Measurements from ENCODE around the gene OLFML1.

DNA sequence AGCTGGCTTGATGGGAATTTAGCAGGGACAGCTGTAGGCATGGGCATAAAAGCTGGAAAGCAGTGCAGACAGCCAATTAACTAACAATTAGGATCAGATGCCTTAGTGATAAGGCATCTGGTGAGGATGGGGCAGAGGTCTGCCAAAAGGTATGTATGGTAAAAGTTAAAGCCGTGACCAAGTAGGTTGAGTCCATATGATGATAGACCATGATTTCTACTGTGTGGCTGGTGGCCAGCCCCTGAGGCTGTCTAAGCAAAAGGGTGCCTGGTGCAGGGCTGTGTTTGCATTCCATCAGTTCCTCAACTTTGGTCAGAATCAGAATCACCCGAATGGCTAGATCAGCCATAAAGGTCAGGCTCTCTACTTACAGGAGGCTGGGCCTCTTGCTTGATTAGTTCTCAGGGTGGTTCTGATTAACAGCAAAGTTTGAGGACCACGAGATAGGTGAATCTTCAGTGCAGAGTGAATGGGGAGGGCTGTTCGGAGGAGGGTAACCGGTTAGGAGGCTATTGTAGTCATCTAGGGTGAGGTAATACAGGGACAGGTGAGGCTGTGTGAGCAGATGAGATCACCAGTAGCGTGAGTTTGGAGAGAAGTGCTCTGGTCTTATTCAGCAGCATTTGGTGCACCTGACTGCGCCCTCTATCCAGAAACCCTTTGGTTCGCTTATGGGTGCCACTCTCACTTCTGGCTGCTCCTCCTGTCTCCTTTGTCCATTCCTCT, 55.7 kb downstream of the OLFML1 start:
- TF ChIP-seq, protein P1, sequence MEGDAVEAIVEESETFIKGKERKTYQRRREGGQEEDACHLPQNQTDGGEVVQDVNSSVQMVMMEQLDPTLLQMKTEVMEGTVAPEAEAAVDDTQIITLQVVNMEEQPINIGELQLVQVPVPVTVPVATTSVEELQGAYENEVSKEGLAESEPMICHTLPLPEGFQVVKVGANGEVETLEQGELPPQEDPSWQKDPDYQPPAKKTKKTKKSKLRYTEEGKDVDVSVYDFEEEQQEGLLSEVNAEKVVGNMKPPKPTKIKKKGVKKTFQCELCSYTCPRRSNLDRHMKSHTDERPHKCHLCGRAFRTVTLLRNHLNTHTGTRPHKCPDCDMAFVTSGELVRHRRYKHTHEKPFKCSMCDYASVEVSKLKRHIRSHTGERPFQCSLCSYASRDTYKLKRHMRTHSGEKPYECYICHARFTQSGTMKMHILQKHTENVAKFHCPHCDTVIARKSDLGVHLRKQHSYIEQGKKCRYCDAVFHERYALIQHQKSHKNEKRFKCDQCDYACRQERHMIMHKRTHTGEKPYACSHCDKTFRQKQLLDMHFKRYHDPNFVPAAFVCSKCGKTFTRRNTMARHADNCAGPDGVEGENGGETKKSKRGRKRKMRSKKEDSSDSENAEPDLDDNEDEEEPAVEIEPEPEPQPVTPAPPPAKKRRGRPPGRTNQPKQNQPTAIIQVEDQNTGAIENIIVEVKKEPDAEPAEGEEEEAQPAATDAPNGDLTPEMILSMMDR (conservative IDR thresholded peaks at IDR 0.05) = no peak
- no peak for TF ChIP-seq ZFX (IDR thresholded peaks at IDR 0.05)

Measured in C4-2B (cell line).